Mesothelial cell of epicardium (in vitro differentiated cells): ENCODE results near the gene WNT3A. TPM values are rescaled to one million over a fixed set of nuclear protein-coding genes. Genes with fewer than 3 reads are reported as not detected.

Source experiments
- DNase-seq, 2 experiments: peaks; one replicate each; pipeline ENCODE4 v3.0.0; 2021; ENCODE audit warnings: low spot score in 2 of 2; ENCODE audit not compliant: unreplicated experiment in 2 of 2
- H3K27ac Mint-ChIP-seq: 2 replicates; pipeline ENCODE4 v1.8.0; 2021; ENCODE audit warnings: mixed read lengths
- H3K27me3 Mint-ChIP-seq: 2 replicates; pipeline ENCODE4 v1.8.0; 2021; ENCODE audit warnings: low read depth, mixed read lengths
- H3K36me3 Mint-ChIP-seq: 2 replicates; pipeline ENCODE4 v1.8.0; 2021; ENCODE audit warnings: mixed read lengths
- H3K4me1 Mint-ChIP-seq: 2 replicates; pipeline ENCODE4 v1.8.0; 2021; ENCODE audit warnings: mixed read lengths
- H3K4me3 Mint-ChIP-seq: 2 replicates; pipeline ENCODE4 v1.8.0; 2021; ENCODE audit warnings: mild to moderate bottlenecking, moderate library complexity, mixed read lengths
- H3K9me3 Mint-ChIP-seq: 2 replicates; pipeline ENCODE4 v1.8.0; 2021; ENCODE audit warnings: mixed read lengths
- total RNA-seq: library from RNA; stranded (reverse); gene quantifications from 3 replicates; pipeline ENCODE4 v1.2.1, GENCODE V29; 2021
- TF ChIP-seq, protein P1 (sequence below): fragments of 200-600 bp; sonication (generic); IDR thresholded peaks from one replicate; pipeline ENCODE4 v1.5.0; 2021; ENCODE audit warnings: antibody characterized with exemption; ENCODE audit not compliant: unreplicated experiment

The WNT3A gene
- total RNA-seq, 1 donor from 2014 or later = 0.16 TPM

DNA sequence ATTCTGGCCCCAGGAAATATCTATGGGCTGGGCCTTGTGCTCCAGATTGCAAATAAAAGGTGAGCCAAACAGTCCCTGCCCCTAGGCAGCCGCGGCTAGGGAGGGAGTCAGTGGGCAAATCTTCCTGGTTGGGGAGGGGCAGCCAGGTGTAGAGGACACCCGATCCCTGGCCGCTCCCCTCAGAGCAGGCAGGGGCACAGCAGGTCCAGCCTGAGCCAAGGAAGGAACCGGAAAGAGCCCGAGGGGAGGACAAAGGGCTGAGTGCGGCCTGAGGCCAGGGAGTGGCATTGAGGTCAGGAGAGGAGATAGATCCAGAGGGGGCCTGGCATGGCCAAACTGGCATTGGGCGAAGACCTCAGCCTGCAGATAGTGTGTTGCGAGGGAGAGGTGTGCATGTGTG, 39.1 kb downstream of the WNT3A start:
- TF ChIP-seq, protein P1, sequence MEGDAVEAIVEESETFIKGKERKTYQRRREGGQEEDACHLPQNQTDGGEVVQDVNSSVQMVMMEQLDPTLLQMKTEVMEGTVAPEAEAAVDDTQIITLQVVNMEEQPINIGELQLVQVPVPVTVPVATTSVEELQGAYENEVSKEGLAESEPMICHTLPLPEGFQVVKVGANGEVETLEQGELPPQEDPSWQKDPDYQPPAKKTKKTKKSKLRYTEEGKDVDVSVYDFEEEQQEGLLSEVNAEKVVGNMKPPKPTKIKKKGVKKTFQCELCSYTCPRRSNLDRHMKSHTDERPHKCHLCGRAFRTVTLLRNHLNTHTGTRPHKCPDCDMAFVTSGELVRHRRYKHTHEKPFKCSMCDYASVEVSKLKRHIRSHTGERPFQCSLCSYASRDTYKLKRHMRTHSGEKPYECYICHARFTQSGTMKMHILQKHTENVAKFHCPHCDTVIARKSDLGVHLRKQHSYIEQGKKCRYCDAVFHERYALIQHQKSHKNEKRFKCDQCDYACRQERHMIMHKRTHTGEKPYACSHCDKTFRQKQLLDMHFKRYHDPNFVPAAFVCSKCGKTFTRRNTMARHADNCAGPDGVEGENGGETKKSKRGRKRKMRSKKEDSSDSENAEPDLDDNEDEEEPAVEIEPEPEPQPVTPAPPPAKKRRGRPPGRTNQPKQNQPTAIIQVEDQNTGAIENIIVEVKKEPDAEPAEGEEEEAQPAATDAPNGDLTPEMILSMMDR = no peak
- Mint-ChIP-seq H3K4me1 (no peaks in the 10 kb centered on the region), H3K27ac (no peak overlapping the region), H3K4me3 (no peak overlapping the region), H3K36me3 (no peaks in the 10 kb centered on the region), H3K27me3 (peaks cover 33% of the 10 kb centered on the region), H3K9me3 (no peaks in the 10 kb centered on the region)
- no peak for DNase-seq

DNA sequence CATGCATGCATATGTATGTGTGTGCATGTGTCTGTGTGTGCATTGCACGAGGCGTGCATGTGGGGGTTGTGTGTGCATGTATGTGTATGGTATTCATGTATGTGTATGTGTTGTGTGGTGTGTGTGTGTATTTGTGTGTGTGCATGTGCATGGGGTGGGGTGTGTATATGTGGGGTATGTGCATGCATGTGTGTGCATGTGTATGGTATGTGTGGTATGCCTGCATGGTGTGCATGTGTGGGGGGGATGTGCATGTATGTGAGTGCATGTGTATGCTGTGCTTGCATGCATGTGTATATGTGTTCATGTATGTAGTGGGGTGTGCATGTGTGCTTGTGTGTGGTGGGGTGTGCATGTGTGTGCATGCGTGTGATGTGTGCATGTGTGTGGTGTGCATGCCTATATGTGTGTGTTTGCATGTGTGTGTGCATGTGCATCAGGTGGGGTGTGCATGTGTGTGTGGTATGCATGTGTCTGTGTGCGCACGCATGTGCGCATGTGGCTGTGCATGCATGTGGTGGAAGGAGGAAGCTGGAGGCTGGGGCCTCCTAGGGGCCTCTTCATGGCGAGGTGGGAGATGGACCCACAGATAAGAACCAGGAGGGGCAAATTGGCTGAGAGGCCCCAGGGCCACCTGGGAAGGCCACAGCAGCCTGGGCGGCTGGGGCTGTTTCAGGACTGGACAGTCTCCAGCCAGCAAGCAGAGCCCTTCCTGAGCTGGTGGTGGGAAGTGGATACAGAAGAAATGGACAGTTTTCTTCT, 39.8 kb downstream of the WNT3A start:
- Mint-ChIP-seq H3K36me3 (no peaks in the 10 kb centered on the region), H3K27me3 (peaks cover 39% of the 10 kb centered on the region), H3K4me3 (no peak overlapping the region), H3K4me1 (no peaks in the 10 kb centered on the region), H3K27ac (no peak overlapping the region), H3K9me3 (no peaks in the 10 kb centered on the region)
- no peak for DNase-seq
- TF ChIP-seq, protein P1 = no peak

DNA sequence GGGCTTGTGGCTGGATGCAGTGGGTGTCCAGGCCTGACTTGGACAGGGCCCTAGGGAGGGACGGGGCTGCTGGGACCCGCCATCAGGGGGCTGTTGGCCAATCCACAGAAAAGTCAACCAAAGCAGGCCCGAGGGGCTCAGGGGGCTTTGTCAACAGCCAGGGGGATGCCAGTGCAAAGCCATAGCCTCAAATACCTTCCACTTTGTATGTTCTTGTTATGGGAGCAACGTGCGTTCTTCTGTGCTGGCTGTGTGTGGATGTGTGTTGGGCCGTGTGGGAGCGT, 40.3 kb downstream of the WNT3A start:
- H3K4me1 Mint-ChIP-seq = no peaks in the 10 kb centered on the region
- H3K9me3 Mint-ChIP-seq = no peaks in the 10 kb centered on the region
- H3K27ac Mint-ChIP-seq = no peak overlapping the region
- H3K4me3 Mint-ChIP-seq = no peak overlapping the region
- DNase-seq = no peak
- H3K36me3 Mint-ChIP-seq = no peaks in the 10 kb centered on the region
- H3K27me3 Mint-ChIP-seq = peaks cover 44% of the 10 kb centered on the region
- TF ChIP-seq, protein P1 = no peak

DNA sequence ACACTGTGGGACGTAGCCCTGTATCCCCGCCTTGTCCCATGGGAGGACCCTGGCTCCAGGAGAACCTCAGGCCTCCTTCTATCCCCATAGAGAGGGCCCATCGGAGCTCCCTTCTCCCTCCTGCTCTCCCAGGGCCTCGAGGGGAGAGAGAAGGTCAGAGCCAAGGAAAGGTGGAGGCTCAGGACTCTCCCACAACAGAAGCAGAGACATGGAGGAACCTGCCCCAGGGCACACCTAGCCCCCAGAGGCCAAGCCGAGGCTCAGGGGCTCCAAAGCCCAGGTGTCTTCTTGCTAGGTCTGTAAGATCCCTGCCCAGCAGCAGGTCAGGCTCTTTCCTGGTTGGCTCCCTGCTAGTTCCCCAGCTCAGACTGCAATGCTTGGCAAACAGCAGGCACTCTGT, 41.3 kb downstream of the WNT3A start:
- Mint-ChIP-seq H3K9me3 (no peaks in the 10 kb centered on the region), H3K27ac (no peak overlapping the region), H3K27me3 (peaks cover 54% of the 10 kb centered on the region), H3K36me3 (no peaks in the 10 kb centered on the region), H3K4me3 (no peak overlapping the region), H3K4me1 (no peaks in the 10 kb centered on the region)
- TF ChIP-seq, protein P1 = no peak
- no peak for DNase-seq

DNA sequence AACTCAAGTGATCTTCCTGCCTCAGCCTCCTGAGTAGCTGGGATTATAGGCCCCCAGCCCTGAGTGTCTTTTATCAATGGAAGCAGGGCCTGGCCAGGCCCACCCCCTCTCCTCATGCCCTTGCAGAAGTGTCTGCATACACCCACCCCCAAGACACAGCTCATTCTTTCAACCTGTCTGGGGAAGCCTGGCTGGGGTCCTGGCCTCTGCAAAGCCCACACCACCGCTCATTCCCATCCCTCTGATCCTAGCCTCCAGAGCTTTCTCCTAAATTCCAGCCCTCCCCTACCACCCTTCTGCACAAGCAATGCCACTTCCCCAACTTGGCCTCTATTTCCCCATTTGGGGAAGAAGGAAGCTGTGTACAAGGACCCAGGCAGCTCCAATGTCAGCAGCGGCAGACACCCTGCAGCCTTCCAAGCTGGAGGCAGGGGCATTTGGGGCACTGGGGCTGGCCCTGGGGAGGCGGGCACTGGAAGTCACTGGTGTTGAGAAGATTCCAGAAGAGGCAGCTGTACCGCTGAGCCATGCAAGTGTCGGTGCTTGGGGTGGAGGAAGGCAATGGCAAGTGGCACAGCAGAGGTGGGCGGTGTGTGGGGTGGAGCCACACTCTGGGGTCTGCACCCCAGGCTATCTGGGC, 42.0 kb downstream of the WNT3A start:
- H3K9me3 Mint-ChIP-seq = no peaks in the 10 kb centered on the region
- TF ChIP-seq, protein P1 = no peak
- no peak overlapping the region for H3K27ac Mint-ChIP-seq
- H3K27me3 Mint-ChIP-seq = peaks cover 61% of the 10 kb centered on the region
- DNase-seq = no peak
- H3K4me3 Mint-ChIP-seq = no peak overlapping the region
- no peaks in the 10 kb centered on the region for H3K4me1 Mint-ChIP-seq
- no peaks in the 10 kb centered on the region for H3K36me3 Mint-ChIP-seq
